Naive thymus-derived CD4-positive, alpha-beta T cell (primary cell): Measurements from ENCODE around the gene DPT. TPM values are rescaled to one million over a fixed set of nuclear protein-coding genes. Genes with fewer than 3 reads are reported as not detected.

Experiments
- ATAC-seq: fragments of 150-1000 bp; cut with Tn5 transposase; 2 replicates; pipeline ENCODE4 v1.10.0; 2021; ENCODE audit warnings: mild to moderate bottlenecking, moderate library complexity
- CTCF ChIA-PET: fragments of 350-600 bp; sonication (Branson Sonifier 250); formaldehyde crosslinking; loops from one replicate; lab custom pipeline; 2021; ENCODE audit warnings: antibody characterized with exemption; lab: Charles Lee
- POLR2A ChIA-PET: fragments of 350-600 bp; sonication (Branson Sonifier 250); formaldehyde crosslinking; loops from one replicate; lab custom pipeline; 2021; ENCODE audit warnings: antibody characterized with exemption, inconsistent platforms; lab: Charles Lee
- DNase-seq, 9 donors: peaks; one replicate each; pipeline versions ENCODE4 v3.0.0 to v3.0.0-alpha.2; 2020 to 2022; ENCODE audit warnings: mixed read lengths in 1 of 9
- H3K27ac ChIP-seq: one replicate; pipeline ENCODE4 v1.7.0; 2013; ENCODE audit warnings: mild to moderate bottlenecking, low read depth, low read length, moderate library complexity
- H3K27me3 ChIP-seq, 2 donors: one replicate each; pipeline ENCODE4 v1.7.0; 2013; ENCODE audit warnings: low read length in 2 of 2, mild to moderate bottlenecking in 2 of 2, moderate library complexity in 2 of 2; ENCODE audit not compliant: control insufficient read depth in 2 of 2, insufficient read depth in 2 of 2
- H3K36me3 ChIP-seq, 3 experiments: 1 replicate in 2 of 3; 2 replicates in 1 of 3; pipeline ENCODE4 v1.7.0; 2013; ENCODE audit warnings: low read length in 3 of 3, mild to moderate bottlenecking in 3 of 3, moderate library complexity in 1 of 3; ENCODE audit not compliant: insufficient read depth in 3 of 3, control insufficient read depth in 2 of 3
- H3K4me1 ChIP-seq, 2 donors: one replicate each; pipeline ENCODE4 v1.7.0; 2013; ENCODE audit warnings: low read length in 2 of 2, mild to moderate bottlenecking in 2 of 2, moderate library complexity in 1 of 2; ENCODE audit not compliant: control insufficient read depth in 2 of 2, insufficient read depth in 2 of 2
- H3K4me3 ChIP-seq: 2 replicates; pipeline ENCODE4 v1.7.0; 2013; ENCODE audit warnings: mild to moderate bottlenecking, low read length
- H3K9me3 ChIP-seq, 3 experiments: 1 replicate in 2 of 3; 2 replicates in 1 of 3; pipeline ENCODE4 v1.7.0; 2013; ENCODE audit warnings: low read length in 3 of 3; ENCODE audit not compliant: control insufficient read depth in 2 of 3
- H3K27ac Mint-ChIP-seq, 9 donors: one replicate each; pipeline ENCODE4 v1.8.0; 2020 to 2022; ENCODE audit warnings: mixed read lengths in 9 of 9, mild to moderate bottlenecking in 8 of 9, moderate library complexity in 5 of 9, inconsistent platforms in 2 of 9
- H3K27me3 Mint-ChIP-seq, 5 donors: one replicate each; pipeline ENCODE4 v1.8.0; 2021 to 2022; ENCODE audit warnings: mixed read lengths in 5 of 5, mild to moderate bottlenecking in 1 of 5
- H3K36me3 Mint-ChIP-seq, 5 donors: one replicate each; pipeline ENCODE4 v1.8.0; 2020 to 2022; ENCODE audit warnings: mixed read lengths in 5 of 5, mild to moderate bottlenecking in 3 of 5, inconsistent platforms in 1 of 5
- H3K4me1 Mint-ChIP-seq, 7 donors: one replicate each; pipeline ENCODE4 v1.8.0; 2020 to 2022; ENCODE audit warnings: mixed read lengths in 7 of 7, mild to moderate bottlenecking in 3 of 7, inconsistent platforms in 1 of 7
- H3K4me3 Mint-ChIP-seq, 10 donors: one replicate each; pipeline ENCODE4 v1.8.0; 2020 to 2022; ENCODE audit warnings: mild to moderate bottlenecking in 10 of 10, mixed read lengths in 10 of 10, moderate library complexity in 6 of 10, inconsistent platforms in 2 of 10
- H3K9me3 Mint-ChIP-seq, 11 donors: one replicate each; pipeline ENCODE4 v1.8.0; 2020 to 2022; ENCODE audit warnings: mixed read lengths in 11 of 11, mild to moderate bottlenecking in 4 of 11, inconsistent platforms in 1 of 11, moderate library complexity in 1 of 11
- intact Hi-C, 2 donors: fragments of 100-400 bp; cut with micrococcal nuclease; formaldehyde crosslinking; loops; one replicate each; pipeline ENCODE4 v1.15.1; 2023
- polyA plus RNA-seq, 2 donors: library from polyadenylated mRNA; unstranded; fragments of 300-500 nt; fragmentation: Illumina TruSeq; gene quantifications; one replicate each; pipeline ENCODE4 v1.2.3, GENCODE V29; 2021
- total RNA-seq, 6 experiments: library from RNA in 5 of 6; stranded (reverse) in 5 of 6; gene quantifications; 1 replicate in 5 of 6; 2 replicates in 1 of 6; pipeline ENCODE4 v1.2.3 and lab custom pipeline; 2021 to 2026

Gene DPT
- total and polyA plus RNA-seq, 7 experiments from 2014 or later: not detected

- no peak overlapping the region for H3K4me3 Mint-ChIP-seq
These were observed 35.7 kb downstream of the DPT start for GRCh38 chr1:168693197-168693871.

GRCh38 chr1:168692472-168692871 lies 36.5 kb downstream of the DPT start:
- Mint-ChIP-seq H3K4me1 (no peaks in the 10 kb centered on the region), H3K36me3 (no peaks in the 10 kb centered on the region), H3K4me3 (no peak overlapping the region), H3K9me3 (no peaks in the 10 kb centered on the region), H3K27ac (no peak overlapping the region), H3K27me3 (peaks cover 0 to 13% (median 0%) of the 10 kb centered on the region in 5 donors)
- ChIA-PET POLR2A (no interaction called here), CTCF (no interaction called here)
- Histone ChIP-seq H3K4me1 (no peaks in the 10 kb centered on the region), H3K27me3 (no peaks in the 10 kb centered on the region), H3K4me3 (no peak overlapping the region), H3K27ac (no peak overlapping the region), H3K36me3 (no peaks in the 10 kb centered on the region), H3K9me3 (no peaks in the 10 kb centered on the region)
- no peak for DNase-seq
- no peak for ATAC-seq
- intact Hi-C loops: no loop called here

More at GRCh38 chr1:168693197-168693871, 35.7 kb downstream of the DPT start:
- H3K27me3 ChIP-seq: no peaks in the 10 kb centered on the region
- H3K27ac Mint-ChIP-seq: no peak overlapping the region
- ChIA-PET CTCF (no interaction called here), POLR2A (no interaction called here)
- no peaks in the 10 kb centered on the region for H3K36me3 ChIP-seq
- H3K9me3 Mint-ChIP-seq: no peaks in the 10 kb centered on the region
- intact Hi-C loops: no loop called here
- H3K27me3 Mint-ChIP-seq: peaks cover 0 to 12% (median 0%) of the 10 kb centered on the region in 5 donors
- no peaks in the 10 kb centered on the region for H3K9me3 ChIP-seq
- DNase-seq (no peak), ATAC-seq (no peak)
- H3K36me3 Mint-ChIP-seq: no peaks in the 10 kb centered on the region
- H3K4me1 ChIP-seq: no peaks in the 10 kb centered on the region
- no peak overlapping the region for H3K4me3 ChIP-seq
- H3K4me1 Mint-ChIP-seq: no peaks in the 10 kb centered on the region
- H3K27ac ChIP-seq: no peak overlapping the region

GRCh38 chr1:168691541-168691940 lies 37.5 kb downstream of the DPT start:
- intact Hi-C loops: no loop called here
- Histone ChIP-seq H3K36me3 (no peaks in the 10 kb centered on the region), H3K27ac (no peak overlapping the region), H3K4me1 (no peaks in the 10 kb centered on the region), H3K27me3 (no peaks in the 10 kb centered on the region), H3K9me3 (no peaks in the 10 kb centered on the region), H3K4me3 (no peak overlapping the region)
- POLR2A ChIA-PET: no interaction called here
- Mint-ChIP-seq H3K27me3 (peaks cover 8 to 13% (median 8%) of the 10 kb centered on the region in 5 donors), H3K36me3 (no peaks in the 10 kb centered on the region), H3K27ac (no peak overlapping the region), H3K4me1 (no peaks in the 10 kb centered on the region), H3K4me3 (no peak overlapping the region), H3K9me3 (no peaks in the 10 kb centered on the region)
- DNase-seq: no peak
- CTCF ChIA-PET: no interaction called here
- ATAC-seq: no peak

GRCh38 chr1:168689726-168690602 lies 39.0 kb downstream of the DPT start:
- ChIA-PET POLR2A (no interaction called here), CTCF (no interaction called here)
- intact Hi-C loops: no loop called here
- Histone ChIP-seq H3K9me3 (no peaks in the 10 kb centered on the region), H3K27me3 (no peaks in the 10 kb centered on the region), H3K4me3 (no peak overlapping the region), H3K4me1 (no peaks in the 10 kb centered on the region), H3K36me3 (no peaks in the 10 kb centered on the region), H3K27ac (no peak overlapping the region)
- H3K27me3 Mint-ChIP-seq: peaks cover 8 to 24% (median 15%) of the 10 kb centered on the region in 5 donors
- DNase-seq (no peak), ATAC-seq (no peak)
- H3K36me3 Mint-ChIP-seq: no peaks in the 10 kb centered on the region
- H3K9me3 Mint-ChIP-seq: no peaks in the 10 kb centered on the region
- H3K4me3 Mint-ChIP-seq: no peak overlapping the region
- H3K27ac Mint-ChIP-seq: no peak overlapping the region
- no peaks in the 10 kb centered on the region for H3K4me1 Mint-ChIP-seq

GRCh38 chr1:168689327-168689657 lies 39.7 kb downstream of the DPT start:
- CTCF ChIA-PET: no interaction called here
- Histone ChIP-seq H3K27me3 (no peaks in the 10 kb centered on the region), H3K4me3 (no peak overlapping the region), H3K36me3 (no peaks in the 10 kb centered on the region), H3K9me3 (no peaks in the 10 kb centered on the region), H3K4me1 (no peaks in the 10 kb centered on the region), H3K27ac (no peak overlapping the region)
- no peaks in the 10 kb centered on the region for H3K4me1 Mint-ChIP-seq
- H3K4me3 Mint-ChIP-seq: no peak overlapping the region
- H3K36me3 Mint-ChIP-seq: no peaks in the 10 kb centered on the region
- intact Hi-C loops: no loop called here
- H3K27ac Mint-ChIP-seq: no peak overlapping the region
- POLR2A ChIA-PET: no interaction called here
- peaks cover 9 to 26% (median 18%) of the 10 kb centered on the region in 5 donors for H3K27me3 Mint-ChIP-seq
- no peak for ATAC-seq
- no peak for DNase-seq
- H3K9me3 Mint-ChIP-seq: peaks cover 0 to 2% (median 0%) of the 10 kb centered on the region in 11 donors

- H3K27ac Mint-ChIP-seq: no peak overlapping the region
- CTCF ChIA-PET: no interaction called here
- peaks cover 9 to 26% (median 20%) of the 10 kb centered on the region in 5 donors for H3K27me3 Mint-ChIP-seq
These were observed 40.2 kb downstream of the DPT start for GRCh38 chr1:168688644-168689326.

More at GRCh38 chr1:168688644-168689326, 40.2 kb downstream of the DPT start:
- Histone ChIP-seq H3K4me3 (no peak overlapping the region), H3K4me1 (no peaks in the 10 kb centered on the region), H3K9me3 (no peaks in the 10 kb centered on the region), H3K36me3 (no peaks in the 10 kb centered on the region), H3K27me3 (no peaks in the 10 kb centered on the region), H3K27ac (no peak overlapping the region)
- H3K9me3 Mint-ChIP-seq: peaks cover 0 to 3% (median 0%) of the 10 kb centered on the region in 11 donors
- DNase-seq: no peak
- POLR2A ChIA-PET: no interaction called here
- intact Hi-C loops: no loop called here
- no peak overlapping the region for H3K4me3 Mint-ChIP-seq
- no peaks in the 10 kb centered on the region for H3K4me1 Mint-ChIP-seq
- ATAC-seq: no peak
- no peaks in the 10 kb centered on the region for H3K36me3 Mint-ChIP-seq
